ENCODE measurements around the gene ABCA8. TPM values are rescaled to one million over a fixed set of nuclear protein-coding genes. Genes with fewer than 3 reads are reported as not detected.

Gene ABCA8
- total and polyA plus RNA-seq, 2 of the 8 experiments (the other 6 are each of a cell fraction or from before 2014, with no cell fraction given) = not detected

DNA sequence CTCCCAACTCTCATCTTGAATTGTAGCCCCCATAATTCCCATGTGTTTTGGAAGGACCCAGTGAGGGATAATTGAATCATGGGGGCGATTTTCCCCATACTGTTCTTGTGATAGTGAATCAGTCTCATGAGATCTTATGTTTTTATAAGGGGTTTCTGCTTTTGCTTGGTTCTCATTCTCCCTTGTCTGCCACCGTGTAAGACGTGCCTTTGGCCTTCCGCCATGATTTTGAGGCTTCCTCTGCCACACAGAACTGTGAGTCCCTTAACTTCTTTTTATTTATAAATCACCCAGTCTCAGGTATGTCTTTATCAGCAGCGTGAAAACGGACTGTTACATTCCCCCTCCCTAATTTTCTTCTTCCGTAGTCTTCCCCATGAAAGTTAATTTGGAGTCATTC lies 124.0 kb downstream of the ABCA8 start:
- no peak overlapping the region for H2BK15ac ChIP-seq (ENCODE audit: low read length)
- H3K79me1 ChIP-seq (ENCODE audit: low read depth, low read length) = no peaks in the 10 kb centered on the region
- H2BK5ac ChIP-seq (ENCODE audit: low read depth, low read length) = no peak overlapping the region
- no peak overlapping the region for H3K23ac ChIP-seq (ENCODE audit: insufficient read length)
- POLR2A ChIA-PET (ENCODE audit: partially characterized antibody) = no interaction called here
- CTCF ChIA-PET (ENCODE audit: partially characterized antibody) = no interaction called here
- H3K36me3 ChIP-seq (ENCODE audit: control insufficient read depth in 2 of 4, insufficient read depth in 4 of 4, low read length in 3 of 4) = no peaks in the 10 kb centered on the region
- H2BK120ac ChIP-seq (replicated peaks; ENCODE audit: low read depth, low read length) = no peak overlapping the region
- no peak overlapping the region for H3K4me3 ChIP-seq (ENCODE audit: extremely low read depth in 1 of 4, insufficient read depth in 2 of 4, low read depth in 3 of 4, low read length in 4 of 4)
- 91% methylated on average over 7 of the region's 7 CpGs; no CpG with 5 or more reads in 1 of the 2 experiments for WGBS, 2 experiments (ENCODE audit: extremely low coverage in 1 of 2, insufficient coverage in 1 of 2, insufficient read length in 1 of 2, insufficient replicate concordance in 2 of 2, low coverage in 1 of 2, low lambda C conversion rate in 2 of 2, missing lambda C conversion rate in 1 of 2)
- no peak for FAIRE-seq
- H3K4me2 ChIP-seq (ENCODE audit: insufficient read depth in 1 of 2, low read depth in 2 of 2, low read length in 2 of 2) = no peak overlapping the region
- H3K14ac ChIP-seq (ENCODE audit: insufficient read length) = no peak overlapping the region
- H3K79me2 ChIP-seq (ENCODE audit: control insufficient read depth in 1 of 2, insufficient read depth in 2 of 2, low read length in 2 of 2) = no peaks in the 10 kb centered on the region
- H4K20me1 ChIP-seq (replicated peaks in 1 of 2; ENCODE audit: control insufficient read depth in 1 of 2, insufficient read depth in 2 of 2, low read length in 2 of 2) = no peaks in the 10 kb centered on the region
- no peak overlapping the region for H3K4ac ChIP-seq (replicated peaks; ENCODE audit: insufficient read length, low read depth, low read length)
- H3K4me1 ChIP-seq (replicated peaks in 1 of 4; ENCODE audit: control insufficient read depth in 3 of 4, insufficient read depth in 4 of 4, low read length in 3 of 4) = no peaks in the 10 kb centered on the region
- no peak overlapping the region for H2BK20ac ChIP-seq (ENCODE audit: low read length)
- no peak for DNase-seq (ENCODE audit: low read depth in 1 of 2, low spot score in 2 of 2)
- no peak overlapping the region for H3K56ac ChIP-seq (replicated peaks; ENCODE audit: insufficient read length, low read depth, low read length)
- no peak overlapping the region for H2AK5ac ChIP-seq (ENCODE audit: low read depth, low read length)
- no peaks in the 10 kb centered on the region for H3K9me3 ChIP-seq (ENCODE audit: insufficient read depth in 2 of 2, low read depth in 1 of 2, low read length in 1 of 2)
- no peak overlapping the region for H3K18ac ChIP-seq (ENCODE audit: extremely low read depth, low read length)
- H4K91ac ChIP-seq (replicated peaks; ENCODE audit: insufficient read length, low read length) = no peak overlapping the region
- H3K27me3 ChIP-seq (replicated peaks in 1 of 4; ENCODE audit: control insufficient read depth in 3 of 4, extremely low read depth in 1 of 4, insufficient read depth in 3 of 4, low read length in 3 of 4) = no peaks in the 10 kb centered on the region
- no peak overlapping the region for H4K5ac ChIP-seq (ENCODE audit: insufficient read length, low read depth, low read length)
- H3K23me2 ChIP-seq (ENCODE audit: low read depth, low read length) = no peaks in the 10 kb centered on the region
- H3K9ac ChIP-seq (replicated peaks in 1 of 4; ENCODE audit: extremely low read depth in 1 of 4, low read depth in 3 of 4, low read length in 3 of 4) = no peak overlapping the region
- H3K27ac ChIP-seq (ENCODE audit: low read depth, low read length) = no peak overlapping the region
- no peak overlapping the region for H4K8ac ChIP-seq (ENCODE audit: extremely low read depth, insufficient read depth, low read length)
- H2BK12ac ChIP-seq (ENCODE audit: low read depth, low read length) = no peak overlapping the region
- H2AFZ ChIP-seq (ENCODE audit: low read length) = no peak overlapping the region
- TF ChIP-seq EGR1 (IDR thresholded peaks at IDR 0.05; ENCODE audit: borderline replicate concordance, low read depth, low read length) (no peak), ASH2L (IDR thresholded peaks at IDR 0.05; ENCODE audit: low read length) (no peak), SP2 (IDR thresholded peaks at IDR 0.05; ENCODE audit: low read length) (no peak), SP1 (IDR thresholded peaks at IDR 0.05; ENCODE audit: low read depth, low read length) (no peak), BRCA1 (IDR thresholded peaks at IDR 0.05; ENCODE audit: low read depth, low read length) (no peak), KDM5A (IDR thresholded peaks at IDR 0.05; ENCODE audit: low read length) (no peak)
- TF ChIP-seq, protein P1, sequence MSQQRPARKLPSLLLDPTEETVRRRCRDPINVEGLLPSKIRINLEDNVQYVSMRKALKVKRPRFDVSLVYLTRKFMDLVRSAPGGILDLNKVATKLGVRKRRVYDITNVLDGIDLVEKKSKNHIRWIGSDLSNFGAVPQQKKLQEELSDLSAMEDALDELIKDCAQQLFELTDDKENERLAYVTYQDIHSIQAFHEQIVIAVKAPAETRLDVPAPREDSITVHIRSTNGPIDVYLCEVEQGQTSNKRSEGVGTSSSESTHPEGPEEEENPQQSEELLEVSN (IDR thresholded peaks at IDR 0.05) = no peak
- TF ChIP-seq, protein P2, sequence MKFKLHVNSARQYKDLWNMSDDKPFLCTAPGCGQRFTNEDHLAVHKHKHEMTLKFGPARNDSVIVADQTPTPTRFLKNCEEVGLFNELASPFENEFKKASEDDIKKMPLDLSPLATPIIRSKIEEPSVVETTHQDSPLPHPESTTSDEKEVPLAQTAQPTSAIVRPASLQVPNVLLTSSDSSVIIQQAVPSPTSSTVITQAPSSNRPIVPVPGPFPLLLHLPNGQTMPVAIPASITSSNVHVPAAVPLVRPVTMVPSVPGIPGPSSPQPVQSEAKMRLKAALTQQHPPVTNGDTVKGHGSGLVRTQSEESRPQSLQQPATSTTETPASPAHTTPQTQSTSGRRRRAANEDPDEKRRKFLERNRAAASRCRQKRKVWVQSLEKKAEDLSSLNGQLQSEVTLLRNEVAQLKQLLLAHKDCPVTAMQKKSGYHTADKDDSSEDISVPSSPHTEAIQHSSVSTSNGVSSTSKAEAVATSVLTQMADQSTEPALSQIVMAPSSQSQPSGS (IDR thresholded peaks at IDR 0.05; ENCODE audit: low read length) = no peak
